Measurements from ENCODE around the gene AGTPBP1.

DNA sequence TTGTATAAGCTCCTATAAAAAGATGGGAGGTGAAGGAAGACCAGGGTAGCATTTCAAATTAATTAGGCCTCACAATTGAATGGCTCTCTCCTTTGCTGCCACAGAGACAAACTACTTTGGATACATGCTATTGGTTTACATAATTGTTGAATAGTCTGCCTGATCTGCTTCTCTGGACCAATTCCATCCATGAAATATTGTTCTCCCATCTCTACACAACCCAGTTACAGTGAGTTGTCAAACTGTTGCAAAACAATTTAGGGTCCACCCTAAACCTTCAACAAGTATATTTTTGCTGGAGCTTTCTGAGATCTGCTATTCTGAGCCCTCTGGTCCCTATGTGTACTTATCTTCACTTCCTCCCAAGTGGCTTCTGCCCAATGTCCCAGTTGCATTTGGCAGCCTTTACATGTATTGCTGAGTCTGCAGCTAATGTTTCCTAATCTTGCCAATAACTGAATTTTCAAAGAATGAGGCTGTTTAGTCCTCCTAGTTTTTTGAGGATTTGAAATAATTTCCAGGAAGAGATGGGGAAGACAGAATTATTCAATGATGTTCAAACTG is 38.9 kb downstream of the AGTPBP1 start:
- TF ChIP-seq POLR2A (IDR thresholded peaks at IDR 0.05; ENCODE audit: low read depth, low read length) (no peak), TAF1 (IDR thresholded peaks at IDR 0.05; ENCODE audit: borderline replicate concordance, low read depth, low read length) (no peak), POLR2AphosphoS5 (IDR thresholded peaks at IDR 0.05; ENCODE audit: low read depth, low read length) (no peak)

All from GM12892 (cell line).